Keratinocyte (primary cell): ENCODE results near the gene HDAC1.

Experiments
- EZH2 ChIP-seq: IDR thresholded peaks from one replicate; pipeline ENCODE4 v1.6.1; 2012; ENCODE audit warnings: inconsistent platforms, mild to moderate bottlenecking, low read length, moderate library complexity
- TF ChIP-seq, protein P1 (sequence below), 3 experiments: IDR thresholded peaks in 1 of 3; conservative IDR thresholded peaks in 1 of 3; optimal IDR thresholded peaks in 1 of 3; 2 replicates in 2 of 3; 3 replicates in 1 of 3; pipeline versions ENCODE3 to v1.5.1; 2011; ENCODE audit warnings: low read length in 3 of 3, mild to moderate bottlenecking in 3 of 3, moderate library complexity in 2 of 3, control low read depth in 1 of 3, inconsistent platforms in 1 of 3; ENCODE audit not compliant: insufficient read depth in 2 of 3; ENCODE audit errors: extremely low read depth in 1 of 3

DNA sequence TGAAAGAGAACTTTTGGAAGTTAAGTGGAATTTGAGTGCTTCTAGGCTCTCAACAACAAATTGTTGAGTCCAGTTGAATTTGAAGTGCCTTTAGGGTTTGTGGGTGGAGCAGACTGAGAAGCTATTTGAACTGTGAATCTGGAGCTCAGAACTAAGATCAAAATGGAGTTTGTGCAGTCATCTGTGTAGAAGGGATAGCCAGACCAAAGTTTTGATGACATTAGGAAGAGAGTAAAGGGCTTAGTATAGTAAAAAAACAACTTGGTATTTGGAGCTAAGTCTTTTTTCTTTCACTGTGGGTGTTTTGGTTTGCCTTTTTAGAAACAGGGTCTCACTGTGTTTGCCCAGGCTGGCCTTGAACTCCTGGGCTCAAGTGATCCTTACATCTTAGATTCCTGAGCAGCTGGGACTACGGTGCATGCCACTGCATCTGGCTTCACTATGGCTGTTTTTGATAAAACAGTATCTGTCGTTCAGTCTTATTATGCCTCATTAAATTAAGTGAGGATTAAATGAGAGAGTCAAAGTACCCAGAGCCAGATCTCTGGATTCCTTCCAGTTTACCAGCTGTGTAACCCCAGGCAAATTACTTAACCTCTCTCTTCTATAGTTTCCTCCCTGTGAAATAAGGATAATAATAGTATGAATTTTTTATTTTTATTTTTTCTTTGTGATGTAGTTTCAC lies 20.0 kb downstream of the HDAC1 start:
- TF ChIP-seq, protein P1, sequence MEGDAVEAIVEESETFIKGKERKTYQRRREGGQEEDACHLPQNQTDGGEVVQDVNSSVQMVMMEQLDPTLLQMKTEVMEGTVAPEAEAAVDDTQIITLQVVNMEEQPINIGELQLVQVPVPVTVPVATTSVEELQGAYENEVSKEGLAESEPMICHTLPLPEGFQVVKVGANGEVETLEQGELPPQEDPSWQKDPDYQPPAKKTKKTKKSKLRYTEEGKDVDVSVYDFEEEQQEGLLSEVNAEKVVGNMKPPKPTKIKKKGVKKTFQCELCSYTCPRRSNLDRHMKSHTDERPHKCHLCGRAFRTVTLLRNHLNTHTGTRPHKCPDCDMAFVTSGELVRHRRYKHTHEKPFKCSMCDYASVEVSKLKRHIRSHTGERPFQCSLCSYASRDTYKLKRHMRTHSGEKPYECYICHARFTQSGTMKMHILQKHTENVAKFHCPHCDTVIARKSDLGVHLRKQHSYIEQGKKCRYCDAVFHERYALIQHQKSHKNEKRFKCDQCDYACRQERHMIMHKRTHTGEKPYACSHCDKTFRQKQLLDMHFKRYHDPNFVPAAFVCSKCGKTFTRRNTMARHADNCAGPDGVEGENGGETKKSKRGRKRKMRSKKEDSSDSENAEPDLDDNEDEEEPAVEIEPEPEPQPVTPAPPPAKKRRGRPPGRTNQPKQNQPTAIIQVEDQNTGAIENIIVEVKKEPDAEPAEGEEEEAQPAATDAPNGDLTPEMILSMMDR (optimal IDR thresholded peaks at IDR 0.05 in 1 of 3, IDR thresholded peaks at IDR 0.05 in 1 of 3, conservative IDR thresholded peaks at IDR 0.05 in 1 of 3; ENCODE audit: extremely low read depth in 1 of 3, insufficient read depth in 2 of 3, low read length in 3 of 3) = no peak
- TF ChIP-seq EZH2 = no peak
